Liver (tissue), 9 donors: ENCODE data around the gene FCRL2. TPM values are rescaled to one million over a fixed set of nuclear protein-coding genes. Genes with fewer than 3 reads are reported as not detected.

Experiments used
- DNase-seq: peaks from one replicate; pipeline ENCODE4 v3.0.0-alpha.2; 2017; ENCODE audit warnings: low spot score
- H3K27ac ChIP-seq, 2 donors: one replicate each; pipeline ENCODE4 v1.7.0; 2013; ENCODE audit warnings: inconsistent platforms in 2 of 2, low read length in 2 of 2, control low read depth in 1 of 2, low read depth in 1 of 2, mild to moderate bottlenecking in 1 of 2
- H3K27me3 ChIP-seq, 4 donors: one replicate each; pipeline versions ENCODE4 v1.6.1 to v1.7.0; 2013; ENCODE audit warnings: low read length in 3 of 4, inconsistent platforms in 1 of 4, mild to moderate bottlenecking in 1 of 4, moderate library complexity in 1 of 4; ENCODE audit not compliant: control insufficient read depth in 4 of 4, insufficient read depth in 4 of 4
- H3K36me3 ChIP-seq, 4 donors: one replicate each; pipeline versions ENCODE4 v1.6.1 to v1.7.0; 2013; ENCODE audit warnings: low read length in 3 of 4, mild to moderate bottlenecking in 3 of 4, low read depth in 1 of 4, moderate library complexity in 1 of 4; ENCODE audit not compliant: control insufficient read depth in 4 of 4, insufficient read depth in 3 of 4
- H3K4me1 ChIP-seq, 4 donors: one replicate each; pipeline versions ENCODE4 v1.6.1 to v1.7.0; 2013; ENCODE audit warnings: low read length in 3 of 4, mild to moderate bottlenecking in 3 of 4, moderate library complexity in 1 of 4; ENCODE audit not compliant: control insufficient read depth in 4 of 4, insufficient read depth in 4 of 4
- H3K4me3 ChIP-seq, 3 donors: one replicate each; pipeline versions ENCODE4 v1.6.1 to v1.7.0; 2013; ENCODE audit warnings: low read length in 3 of 3, control low read depth in 1 of 3, low read depth in 1 of 3, mild to moderate bottlenecking in 1 of 3
- H3K9ac ChIP-seq, 2 donors: one replicate each; pipeline ENCODE4 v1.7.0; 2013; ENCODE audit warnings: low read length in 2 of 2, mild to moderate bottlenecking in 2 of 2, moderate library complexity in 2 of 2, control low read depth in 1 of 2, low read depth in 1 of 2
- H3K9me3 ChIP-seq, 4 donors: one replicate each; pipeline versions ENCODE4 v1.6.1 to v1.7.0; 2013; ENCODE audit warnings: low read length in 3 of 4; ENCODE audit not compliant: control insufficient read depth in 4 of 4
- EGR1 ChIP-seq, 2 donors: IDR thresholded peaks; 2 replicates each; pipeline ENCODE4 v1.6.1; 2016 to 2018; ENCODE audit warnings: antibody characterized with exemption in 2 of 2, low read depth in 2 of 2
- FOXA1 ChIP-seq: IDR thresholded peaks from 2 replicates; pipeline ENCODE4 v1.6.1; 2016; ENCODE audit warnings: antibody characterized with exemption
- FOXA2 ChIP-seq: IDR thresholded peaks from 2 replicates; pipeline ENCODE4 v1.6.1; 2016; ENCODE audit warnings: antibody characterized with exemption
- GABPA ChIP-seq, 2 donors: IDR thresholded peaks in 1 of 2; conservative IDR thresholded peaks in 1 of 2; 2 replicates each; pipeline ENCODE4 v1.6.1; 2016; ENCODE audit warnings: antibody characterized with exemption in 2 of 2, mild to moderate bottlenecking in 1 of 2, moderate library complexity in 1 of 2
- HNF4A ChIP-seq, 2 donors: conservative IDR thresholded peaks; 2 replicates each; pipeline ENCODE4 v1.6.1; 2016; ENCODE audit warnings: antibody characterized with exemption in 2 of 2, mild to moderate bottlenecking in 2 of 2
- HNF4G ChIP-seq: IDR thresholded peaks from 2 replicates; pipeline ENCODE4 v1.6.1; 2016; ENCODE audit warnings: antibody characterized with exemption
- JUND ChIP-seq, 2 donors: IDR thresholded peaks; 2 replicates each; pipeline ENCODE4 v1.6.1; 2016; ENCODE audit warnings: antibody characterized with exemption in 2 of 2
- NR2F2 ChIP-seq: IDR thresholded peaks from 2 replicates; pipeline ENCODE4 v1.6.1; 2016; ENCODE audit warnings: antibody characterized with exemption
- RXRA ChIP-seq, 2 donors: IDR thresholded peaks; 2 replicates each; pipeline ENCODE4 v1.6.1; 2017 to 2018; ENCODE audit warnings: antibody characterized with exemption in 2 of 2, mild to moderate bottlenecking in 1 of 2
- SP1 ChIP-seq: IDR thresholded peaks from 2 replicates; pipeline ENCODE4 v1.6.1; 2018; ENCODE audit warnings: antibody characterized with exemption, mild to moderate bottlenecking
- YY1 ChIP-seq: IDR thresholded peaks from 2 replicates; pipeline ENCODE4 v1.6.1; 2016; ENCODE audit warnings: antibody characterized with exemption, mild to moderate bottlenecking
- WGBS: extraction: QIAGEN DNeasy Blood & Tissue Kit; methylation state at CpG from one replicate; pipeline ENCODE4 v1.1.7; 2013; 5-methylcytosine and 5-hydroxymethylcytosine counted together
- polyA plus RNA-seq, 2 donors: library from polyadenylated mRNA; stranded (reverse) in 1 of 2; unstranded in 1 of 2; fragments of 200-250 nt in 1 of 2; fragments of >200 nt in 1 of 2; fragmentation: Nextera tagmentation in 1 of 2; extraction: Ambion mirVana in 1 of 2; gene quantifications; one replicate each; pipeline versions ENCODE4 v1.2.1 to v1.2.3, GENCODE V29; 2013 to 2015
- total RNA-seq, 2 donors: library from RNA; depleted of rRNA; stranded (reverse); fragments of >200 nt; gene quantifications; one replicate each; pipeline ENCODE4 v1.2.3, GENCODE V29; 2014
- TF ChIP-seq, protein P1 (sequence below): IDR thresholded peaks from 2 replicates; pipeline ENCODE4 v1.6.1; 2016; ENCODE audit warnings: antibody characterized with exemption
- TF ChIP-seq, protein P2 (sequence below): IDR thresholded peaks from 2 replicates; pipeline ENCODE4 v1.6.1; 2016; ENCODE audit warnings: antibody characterized with exemption, mild to moderate bottlenecking
- TF ChIP-seq, protein P3 (sequence below): IDR thresholded peaks from 2 replicates; pipeline ENCODE4 v1.6.1; 2016; ENCODE audit warnings: antibody characterized with exemption
- TF ChIP-seq, protein P4 (sequence below): IDR thresholded peaks from 2 replicates; pipeline ENCODE4 v1.6.1; 2016; ENCODE audit warnings: antibody characterized with exemption
- TF ChIP-seq, protein P5 (sequence below): fragments of 150-350 bp; IDR thresholded peaks from 2 replicates; pipeline ENCODE4 v1.5.1; 2017; ENCODE audit warnings: improper control_type of control experiment, low read depth, low read length; ENCODE audit not compliant: missing input control
- donor health status: healthy.
- donor health status: healthy.
- donor health status: healthy.
- donor health status: healthy.
- donor health status: healthy.

FCRL2 gene, protein sequence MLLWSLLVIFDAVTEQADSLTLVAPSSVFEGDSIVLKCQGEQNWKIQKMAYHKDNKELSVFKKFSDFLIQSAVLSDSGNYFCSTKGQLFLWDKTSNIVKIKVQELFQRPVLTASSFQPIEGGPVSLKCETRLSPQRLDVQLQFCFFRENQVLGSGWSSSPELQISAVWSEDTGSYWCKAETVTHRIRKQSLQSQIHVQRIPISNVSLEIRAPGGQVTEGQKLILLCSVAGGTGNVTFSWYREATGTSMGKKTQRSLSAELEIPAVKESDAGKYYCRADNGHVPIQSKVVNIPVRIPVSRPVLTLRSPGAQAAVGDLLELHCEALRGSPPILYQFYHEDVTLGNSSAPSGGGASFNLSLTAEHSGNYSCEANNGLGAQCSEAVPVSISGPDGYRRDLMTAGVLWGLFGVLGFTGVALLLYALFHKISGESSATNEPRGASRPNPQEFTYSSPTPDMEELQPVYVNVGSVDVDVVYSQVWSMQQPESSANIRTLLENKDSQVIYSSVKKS
- total RNA-seq (under 1 TPM; 0.08 to 0.23 TPM), polyA plus RNA-seq (under 1 TPM in 1 of 2 donors, not detected in 1; 0.43 TPM)

DNA sequence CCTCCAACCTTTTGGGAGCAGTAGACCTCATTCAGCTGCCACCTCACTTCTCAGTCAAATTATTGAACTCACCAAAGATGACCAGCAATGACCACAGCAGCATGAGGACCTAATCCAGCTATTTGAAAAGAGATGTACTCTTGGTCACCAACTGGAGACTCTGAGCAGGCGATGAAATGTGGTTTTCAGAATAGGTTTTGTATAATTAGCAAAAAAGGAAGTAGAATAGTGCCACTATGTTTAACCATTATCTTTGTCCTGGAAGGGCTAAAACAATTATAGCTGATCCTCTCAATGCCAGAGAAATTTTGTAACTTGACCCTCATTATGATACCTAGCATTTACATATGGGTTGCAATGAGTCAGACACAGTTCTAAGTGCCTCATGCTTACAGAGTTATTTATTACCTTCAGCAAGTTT lies at the start of gene FCRL2:
Gene FCRL2 (minus strand): TSS at position 162 of the 421 bp plus-strand sequence. CDS start 59 bp downstream, at position 103.
- no peak within 1 kb of the TSS for H3K27ac ChIP-seq
- WGBS, result 80% methylated on average over 1 of the region's 1 CpG
- no peak within 1 kb of the TSS for H3K4me3 ChIP-seq

More for the DNA sequence above, at the start of gene FCRL2:
- no peak for DNase-seq
- Histone ChIP-seq H3K4me1 (no peaks in the 10 kb centered on the region), H3K27me3 (peaks cover 0 to 2% (median 0%) of the 10 kb centered on the region in 4 donors), H3K36me3 (no peaks in the 10 kb centered on the region), H3K9ac (no peak within 1 kb of the TSS), H3K9me3 (no peaks in the 10 kb centered on the region)
- no peak for TF ChIP-seq JUND (IDR thresholded peaks at IDR 0.05)
- no peak for TF ChIP-seq RXRA (IDR thresholded peaks at IDR 0.05)
- no peak for TF ChIP-seq NR2F2
- TF ChIP-seq SP1, result no peak
- TF ChIP-seq HNF4G, result no peak
- TF ChIP-seq, protein P1, sequence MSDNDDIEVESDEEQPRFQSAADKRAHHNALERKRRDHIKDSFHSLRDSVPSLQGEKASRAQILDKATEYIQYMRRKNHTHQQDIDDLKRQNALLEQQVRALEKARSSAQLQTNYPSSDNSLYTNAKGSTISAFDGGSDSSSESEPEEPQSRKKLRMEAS, result no peak
- TF ChIP-seq FOXA2, result no peak
- TF ChIP-seq YY1, result no peak
- no peak for TF ChIP-seq GABPA (IDR thresholded peaks at IDR 0.05 in 1 of 2, conservative IDR thresholded peaks at IDR 0.05 in 1 of 2)
- TF ChIP-seq, protein P2, sequence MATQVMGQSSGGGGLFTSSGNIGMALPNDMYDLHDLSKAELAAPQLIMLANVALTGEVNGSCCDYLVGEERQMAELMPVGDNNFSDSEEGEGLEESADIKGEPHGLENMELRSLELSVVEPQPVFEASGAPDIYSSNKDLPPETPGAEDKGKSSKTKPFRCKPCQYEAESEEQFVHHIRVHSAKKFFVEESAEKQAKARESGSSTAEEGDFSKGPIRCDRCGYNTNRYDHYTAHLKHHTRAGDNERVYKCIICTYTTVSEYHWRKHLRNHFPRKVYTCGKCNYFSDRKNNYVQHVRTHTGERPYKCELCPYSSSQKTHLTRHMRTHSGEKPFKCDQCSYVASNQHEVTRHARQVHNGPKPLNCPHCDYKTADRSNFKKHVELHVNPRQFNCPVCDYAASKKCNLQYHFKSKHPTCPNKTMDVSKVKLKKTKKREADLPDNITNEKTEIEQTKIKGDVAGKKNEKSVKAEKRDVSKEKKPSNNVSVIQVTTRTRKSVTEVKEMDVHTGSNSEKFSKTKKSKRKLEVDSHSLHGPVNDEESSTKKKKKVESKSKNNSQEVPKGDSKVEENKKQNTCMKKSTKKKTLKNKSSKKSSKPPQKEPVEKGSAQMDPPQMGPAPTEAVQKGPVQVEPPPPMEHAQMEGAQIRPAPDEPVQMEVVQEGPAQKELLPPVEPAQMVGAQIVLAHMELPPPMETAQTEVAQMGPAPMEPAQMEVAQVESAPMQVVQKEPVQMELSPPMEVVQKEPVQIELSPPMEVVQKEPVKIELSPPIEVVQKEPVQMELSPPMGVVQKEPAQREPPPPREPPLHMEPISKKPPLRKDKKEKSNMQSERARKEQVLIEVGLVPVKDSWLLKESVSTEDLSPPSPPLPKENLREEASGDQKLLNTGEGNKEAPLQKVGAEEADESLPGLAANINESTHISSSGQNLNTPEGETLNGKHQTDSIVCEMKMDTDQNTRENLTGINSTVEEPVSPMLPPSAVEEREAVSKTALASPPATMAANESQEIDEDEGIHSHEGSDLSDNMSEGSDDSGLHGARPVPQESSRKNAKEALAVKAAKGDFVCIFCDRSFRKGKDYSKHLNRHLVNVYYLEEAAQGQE, result no peak
- TF ChIP-seq EGR1 (IDR thresholded peaks at IDR 0.05; ENCODE audit: low read depth in 2 of 2), result no peak
- TF ChIP-seq, protein P3, sequence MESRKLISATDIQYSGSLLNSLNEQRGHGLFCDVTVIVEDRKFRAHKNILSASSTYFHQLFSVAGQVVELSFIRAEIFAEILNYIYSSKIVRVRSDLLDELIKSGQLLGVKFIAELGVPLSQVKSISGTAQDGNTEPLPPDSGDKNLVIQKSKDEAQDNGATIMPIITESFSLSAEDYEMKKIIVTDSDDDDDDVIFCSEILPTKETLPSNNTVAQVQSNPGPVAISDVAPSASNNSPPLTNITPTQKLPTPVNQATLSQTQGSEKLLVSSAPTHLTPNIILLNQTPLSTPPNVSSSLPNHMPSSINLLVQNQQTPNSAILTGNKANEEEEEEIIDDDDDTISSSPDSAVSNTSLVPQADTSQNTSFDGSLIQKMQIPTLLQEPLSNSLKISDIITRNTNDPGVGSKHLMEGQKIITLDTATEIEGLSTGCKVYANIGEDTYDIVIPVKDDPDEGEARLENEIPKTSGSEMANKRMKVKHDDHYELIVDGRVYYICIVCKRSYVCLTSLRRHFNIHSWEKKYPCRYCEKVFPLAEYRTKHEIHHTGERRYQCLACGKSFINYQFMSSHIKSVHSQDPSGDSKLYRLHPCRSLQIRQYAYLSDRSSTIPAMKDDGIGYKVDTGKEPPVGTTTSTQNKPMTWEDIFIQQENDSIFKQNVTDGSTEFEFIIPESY, result no peak
- TF ChIP-seq, protein P4, sequence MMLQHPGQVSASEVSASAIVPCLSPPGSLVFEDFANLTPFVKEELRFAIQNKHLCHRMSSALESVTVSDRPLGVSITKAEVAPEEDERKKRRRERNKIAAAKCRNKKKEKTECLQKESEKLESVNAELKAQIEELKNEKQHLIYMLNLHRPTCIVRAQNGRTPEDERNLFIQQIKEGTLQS, result no peak
- TF ChIP-seq HNF4A (conservative IDR thresholded peaks at IDR 0.05), result no peak
- TF ChIP-seq FOXA1, result no peak
- TF ChIP-seq, protein P5, sequence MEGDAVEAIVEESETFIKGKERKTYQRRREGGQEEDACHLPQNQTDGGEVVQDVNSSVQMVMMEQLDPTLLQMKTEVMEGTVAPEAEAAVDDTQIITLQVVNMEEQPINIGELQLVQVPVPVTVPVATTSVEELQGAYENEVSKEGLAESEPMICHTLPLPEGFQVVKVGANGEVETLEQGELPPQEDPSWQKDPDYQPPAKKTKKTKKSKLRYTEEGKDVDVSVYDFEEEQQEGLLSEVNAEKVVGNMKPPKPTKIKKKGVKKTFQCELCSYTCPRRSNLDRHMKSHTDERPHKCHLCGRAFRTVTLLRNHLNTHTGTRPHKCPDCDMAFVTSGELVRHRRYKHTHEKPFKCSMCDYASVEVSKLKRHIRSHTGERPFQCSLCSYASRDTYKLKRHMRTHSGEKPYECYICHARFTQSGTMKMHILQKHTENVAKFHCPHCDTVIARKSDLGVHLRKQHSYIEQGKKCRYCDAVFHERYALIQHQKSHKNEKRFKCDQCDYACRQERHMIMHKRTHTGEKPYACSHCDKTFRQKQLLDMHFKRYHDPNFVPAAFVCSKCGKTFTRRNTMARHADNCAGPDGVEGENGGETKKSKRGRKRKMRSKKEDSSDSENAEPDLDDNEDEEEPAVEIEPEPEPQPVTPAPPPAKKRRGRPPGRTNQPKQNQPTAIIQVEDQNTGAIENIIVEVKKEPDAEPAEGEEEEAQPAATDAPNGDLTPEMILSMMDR, result no peak
